C4-2B (cell line): ENCODE results near the gene MAFG.

ENCODE experiments used
- ZFX ChIP-seq: fragments of 450-650 bp; IDR thresholded peaks from 2 replicates; pipeline ENCODE4 v1.6.1; 2017
- TF ChIP-seq, protein P1 (sequence below): fragments of 450-650 bp; conservative IDR thresholded peaks from 2 replicates; pipeline ENCODE4 v1.5.1; 2017; ENCODE audit warnings: mild to moderate bottlenecking

GRCh38 chr17:81902653-81903414 lies 24.7 kb downstream of the MAFG start:
- TF ChIP-seq, protein P1, sequence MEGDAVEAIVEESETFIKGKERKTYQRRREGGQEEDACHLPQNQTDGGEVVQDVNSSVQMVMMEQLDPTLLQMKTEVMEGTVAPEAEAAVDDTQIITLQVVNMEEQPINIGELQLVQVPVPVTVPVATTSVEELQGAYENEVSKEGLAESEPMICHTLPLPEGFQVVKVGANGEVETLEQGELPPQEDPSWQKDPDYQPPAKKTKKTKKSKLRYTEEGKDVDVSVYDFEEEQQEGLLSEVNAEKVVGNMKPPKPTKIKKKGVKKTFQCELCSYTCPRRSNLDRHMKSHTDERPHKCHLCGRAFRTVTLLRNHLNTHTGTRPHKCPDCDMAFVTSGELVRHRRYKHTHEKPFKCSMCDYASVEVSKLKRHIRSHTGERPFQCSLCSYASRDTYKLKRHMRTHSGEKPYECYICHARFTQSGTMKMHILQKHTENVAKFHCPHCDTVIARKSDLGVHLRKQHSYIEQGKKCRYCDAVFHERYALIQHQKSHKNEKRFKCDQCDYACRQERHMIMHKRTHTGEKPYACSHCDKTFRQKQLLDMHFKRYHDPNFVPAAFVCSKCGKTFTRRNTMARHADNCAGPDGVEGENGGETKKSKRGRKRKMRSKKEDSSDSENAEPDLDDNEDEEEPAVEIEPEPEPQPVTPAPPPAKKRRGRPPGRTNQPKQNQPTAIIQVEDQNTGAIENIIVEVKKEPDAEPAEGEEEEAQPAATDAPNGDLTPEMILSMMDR = no peak
- TF ChIP-seq ZFX = no peak
